ENCODE results near the gene C16orf87.

GRCh38 chr16:46828292-46828691 is 2.7 kb downstream of the C16orf87 start:
- TF ChIP-seq CTCF (conservative IDR thresholded peaks at IDR 0.05) (no peak), EZH2 (IDR thresholded peaks at IDR 0.05; ENCODE audit: low read depth) (no peak)

Data from PC-9 (cell line).